Omental fat pad (tissue), 4 donors: ENCODE data around the gene UBXN11. TPM values are rescaled to one million over a fixed set of nuclear protein-coding genes. Genes with fewer than 3 reads are reported as not detected.
"Not testable (repeated sequence)": the region's sequence is repeated elsewhere in the genome, so short reads cannot be mapped to it uniquely, and the experiment has no call there.

Experiments
- ATAC-seq: fragments of 150-250 bp; one replicate; pipeline ENCODE4 v1.9.1; 2016; ENCODE audit warnings: mild to moderate bottlenecking, moderate library complexity; ENCODE audit not compliant: low FRiP score
- DNase-seq: peaks from one replicate; pipeline ENCODE4 v3.0.0-alpha.2; 2019; ENCODE audit warnings: low spot score
- CTCF ChIP-seq, 3 donors: fragments of 450-650 bp; IDR thresholded peaks; one replicate each; pipeline ENCODE4 v1.5.1; 2016 to 2017; ENCODE audit warnings: antibody characterized with exemption in 3 of 3, mild to moderate bottlenecking in 3 of 3, moderate library complexity in 2 of 3
- total RNA-seq, 4 donors: library from RNA; depleted of rRNA; stranded (reverse); fragments of >200 nt; gene quantifications; one replicate each; pipeline ENCODE4 v1.1.0, GENCODE V29; 2016

UBXN11 gene
- total RNA-seq, 4 donors from 2014 or later: 12.2 to 23.8 (median 17.7) TPM

- ATAC-seq (no peak), DNase-seq (no peak)
- no peak for TF ChIP-seq CTCF (IDR thresholded peaks at IDR 0.05)
Observed at GRCh38 chr1:26293911-26294463, 12.4 kb downstream of the UBXN11 start.

- not testable (repeated sequence) for DNase-seq, ATAC-seq
Observed at GRCh38 chr1:26292735-26293134, 13.7 kb downstream of the UBXN11 start.

GRCh38 chr1:26291939-26292338, 14.5 kb downstream of the UBXN11 start:
- DNase-seq: no peak
- no peak for TF ChIP-seq CTCF (IDR thresholded peaks at IDR 0.05)
- ATAC-seq: no peak

- no peak for DNase-seq
- TF ChIP-seq CTCF (IDR thresholded peaks at IDR 0.05): no peak
Observed at GRCh38 chr1:26291433-26291832, 15.0 kb downstream of the UBXN11 start.

GRCh38 chr1:26290882-26291261, 15.6 kb downstream of the UBXN11 start:
- ATAC-seq (no peak), DNase-seq (no peak)
- TF ChIP-seq CTCF (IDR thresholded peaks at IDR 0.05): no peak

More at GRCh38 chr1:26291433-26291832, 15.0 kb downstream of the UBXN11 start:
- ATAC-seq: no peak

GRCh38 chr1:26290122-26290881, 16.1 kb downstream of the UBXN11 start:
- no peak for TF ChIP-seq CTCF (IDR thresholded peaks at IDR 0.05)
- ATAC-seq (no peak), DNase-seq (no peak)

GRCh38 chr1:26289158-26290059, 17.0 kb downstream of the UBXN11 start:
- no peak for DNase-seq
- no peak for TF ChIP-seq CTCF (IDR thresholded peaks at IDR 0.05)
- no peak for ATAC-seq
